NCI-H146 treated with DMSO at 0.1 percent for 48 hours (cell line): ENCODE measurements around the gene COPG1.
"Not testable (repeated sequence)": the region's sequence is repeated elsewhere in the genome, so short reads cannot be mapped to it uniquely, and the experiment has no call there.

Experiments used
- DNase-seq: peaks from one replicate; lab custom pipeline; 2025; ENCODE audit not compliant: unreplicated experiment; lab: John Stamatoyannopoulos, UW

The COPG1 gene, protein sequence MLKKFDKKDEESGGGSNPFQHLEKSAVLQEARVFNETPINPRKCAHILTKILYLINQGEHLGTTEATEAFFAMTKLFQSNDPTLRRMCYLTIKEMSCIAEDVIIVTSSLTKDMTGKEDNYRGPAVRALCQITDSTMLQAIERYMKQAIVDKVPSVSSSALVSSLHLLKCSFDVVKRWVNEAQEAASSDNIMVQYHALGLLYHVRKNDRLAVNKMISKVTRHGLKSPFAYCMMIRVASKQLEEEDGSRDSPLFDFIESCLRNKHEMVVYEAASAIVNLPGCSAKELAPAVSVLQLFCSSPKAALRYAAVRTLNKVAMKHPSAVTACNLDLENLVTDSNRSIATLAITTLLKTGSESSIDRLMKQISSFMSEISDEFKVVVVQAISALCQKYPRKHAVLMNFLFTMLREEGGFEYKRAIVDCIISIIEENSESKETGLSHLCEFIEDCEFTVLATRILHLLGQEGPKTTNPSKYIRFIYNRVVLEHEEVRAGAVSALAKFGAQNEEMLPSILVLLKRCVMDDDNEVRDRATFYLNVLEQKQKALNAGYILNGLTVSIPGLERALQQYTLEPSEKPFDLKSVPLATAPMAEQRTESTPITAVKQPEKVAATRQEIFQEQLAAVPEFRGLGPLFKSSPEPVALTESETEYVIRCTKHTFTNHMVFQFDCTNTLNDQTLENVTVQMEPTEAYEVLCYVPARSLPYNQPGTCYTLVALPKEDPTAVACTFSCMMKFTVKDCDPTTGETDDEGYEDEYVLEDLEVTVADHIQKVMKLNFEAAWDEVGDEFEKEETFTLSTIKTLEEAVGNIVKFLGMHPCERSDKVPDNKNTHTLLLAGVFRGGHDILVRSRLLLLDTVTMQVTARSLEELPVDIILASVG

DNA sequence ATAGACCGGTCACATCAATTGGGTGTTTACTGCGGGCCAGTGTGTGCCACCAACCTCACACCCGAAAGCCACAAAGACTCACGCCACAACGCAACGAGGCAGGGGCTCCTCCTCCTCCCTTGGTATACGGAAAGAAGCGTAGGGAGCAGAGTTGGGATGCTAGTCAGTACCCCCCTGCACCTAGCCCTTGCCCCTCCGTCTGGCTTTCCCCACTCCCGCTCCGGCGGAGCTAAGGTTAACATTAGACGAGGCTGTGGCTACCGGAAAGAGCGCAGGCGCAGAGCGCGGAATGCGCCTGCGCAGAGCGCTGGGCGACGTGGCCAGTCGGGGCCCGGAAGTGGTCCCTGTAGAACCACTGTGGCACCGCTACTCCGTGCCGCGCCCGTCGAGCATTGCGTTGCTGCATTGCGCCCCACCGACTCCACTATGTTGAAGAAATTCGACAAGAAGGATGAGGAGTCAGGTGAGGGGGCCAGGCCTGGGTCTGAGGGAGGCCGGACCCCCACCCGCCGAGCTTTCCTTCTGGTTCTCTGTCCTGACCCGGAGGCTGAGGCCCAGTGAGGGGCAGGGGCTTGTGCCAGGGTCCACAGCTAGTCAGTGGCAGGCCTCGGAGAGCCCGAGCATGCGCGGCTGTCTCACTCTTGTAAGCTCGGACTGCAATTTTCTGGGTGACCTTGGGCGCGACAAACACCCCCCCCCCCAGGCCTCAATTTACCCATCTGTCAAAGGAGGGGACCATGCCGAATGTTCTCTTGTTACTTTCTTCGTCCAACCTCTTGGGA, at the start of gene COPG1:
Gene COPG1, plus strand, starts transcription at position 323 of the 782 bp plus-strand sequence. Its CDS starts 104 bp downstream, at position 427.
- DNase-seq = peak; percentile 83

DNA sequence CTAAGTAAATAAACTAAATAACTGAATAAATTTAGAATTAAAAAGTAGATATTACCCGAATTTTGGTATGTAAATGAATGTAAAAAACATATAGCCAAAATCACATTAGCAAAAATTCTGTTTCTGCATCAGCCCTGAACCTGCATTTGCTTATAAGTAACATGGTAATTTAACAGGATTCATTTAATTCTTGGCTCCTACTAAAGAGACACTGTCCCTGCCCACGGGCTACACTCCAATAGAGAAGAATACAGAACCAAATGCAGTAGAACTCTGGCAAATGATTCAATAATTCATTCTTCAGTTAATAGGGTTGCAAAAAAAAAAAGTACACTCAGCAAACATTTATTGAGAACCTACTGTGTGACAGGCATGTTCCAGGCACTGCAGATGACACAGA, 44.9 kb upstream of the COPG1 start:
- DNase-seq = no peak

DNA sequence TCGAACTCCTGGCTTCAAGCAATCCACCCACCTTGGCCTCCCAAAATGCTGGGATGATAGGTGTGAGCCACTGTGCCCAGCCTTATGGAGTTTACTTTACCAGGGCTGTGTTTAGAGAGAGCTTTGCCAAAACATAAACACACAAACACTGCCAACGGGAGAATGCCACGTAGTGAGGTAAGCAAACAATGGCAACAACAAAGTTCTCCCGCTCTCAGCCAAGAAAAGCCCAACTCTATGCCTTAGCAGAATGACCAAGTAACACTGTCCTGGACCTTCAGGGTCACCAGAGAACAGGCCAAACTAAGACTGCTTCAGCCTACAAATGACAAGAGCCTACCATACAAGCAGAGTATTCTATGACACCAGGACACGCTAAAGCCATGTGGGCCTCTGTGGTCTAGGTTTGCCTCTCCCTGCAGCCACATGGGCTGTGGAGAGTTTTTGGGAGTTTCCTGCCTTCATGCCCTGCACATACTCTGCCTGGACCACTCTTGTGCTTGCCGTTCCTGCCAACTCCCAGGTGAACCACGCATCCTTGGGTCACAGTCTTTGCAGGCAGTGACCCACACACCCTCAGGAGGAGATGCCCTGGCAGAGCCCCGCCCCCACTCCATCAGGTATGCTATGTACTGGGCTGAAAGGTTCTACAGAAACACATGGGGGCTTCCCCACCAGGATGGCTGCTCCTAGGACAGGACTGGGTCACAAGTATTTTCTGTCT, 44.1 kb upstream of the COPG1 start:
- DNase-seq = no peak

DNA sequence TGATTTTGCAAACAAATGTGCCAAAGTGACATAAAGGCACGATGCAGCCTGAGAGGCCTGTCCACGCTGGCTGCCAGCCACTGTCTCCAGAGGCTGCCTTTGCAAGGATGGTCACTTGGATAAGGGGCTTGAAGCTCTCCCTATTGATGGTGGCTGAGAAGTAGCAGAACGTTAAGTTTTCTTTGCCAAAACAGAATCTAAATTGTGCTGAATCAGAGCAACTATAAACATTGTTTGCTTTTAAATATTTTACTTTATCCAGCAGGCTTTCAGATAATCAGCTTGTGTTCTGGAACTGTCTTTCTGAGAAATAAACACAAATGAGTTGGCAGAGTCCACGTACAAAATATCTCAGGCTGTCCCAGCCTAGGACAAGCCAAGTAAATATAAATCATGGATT, 41.9 kb upstream of the COPG1 start:
- no peak for DNase-seq

DNA sequence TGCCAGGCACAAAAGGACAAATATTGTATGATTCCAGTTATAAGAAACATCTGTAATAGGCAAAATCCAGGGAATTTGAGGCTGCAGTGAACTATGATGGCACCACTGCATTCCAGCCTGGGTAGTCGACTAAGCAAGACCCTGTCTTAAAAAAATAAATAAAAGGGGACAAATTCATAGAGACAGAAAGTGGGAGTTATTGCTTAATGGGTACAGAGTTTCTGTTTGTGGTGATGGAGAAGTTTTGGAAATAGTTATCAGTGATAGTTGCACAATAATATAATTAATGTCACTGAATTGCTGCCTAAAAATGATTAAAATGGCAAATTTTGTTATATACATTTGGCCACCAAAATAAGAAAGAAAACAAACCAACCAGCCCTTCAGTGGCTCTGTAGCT, 38.1 kb upstream of the COPG1 start:
- DNase-seq = no peak

DNA sequence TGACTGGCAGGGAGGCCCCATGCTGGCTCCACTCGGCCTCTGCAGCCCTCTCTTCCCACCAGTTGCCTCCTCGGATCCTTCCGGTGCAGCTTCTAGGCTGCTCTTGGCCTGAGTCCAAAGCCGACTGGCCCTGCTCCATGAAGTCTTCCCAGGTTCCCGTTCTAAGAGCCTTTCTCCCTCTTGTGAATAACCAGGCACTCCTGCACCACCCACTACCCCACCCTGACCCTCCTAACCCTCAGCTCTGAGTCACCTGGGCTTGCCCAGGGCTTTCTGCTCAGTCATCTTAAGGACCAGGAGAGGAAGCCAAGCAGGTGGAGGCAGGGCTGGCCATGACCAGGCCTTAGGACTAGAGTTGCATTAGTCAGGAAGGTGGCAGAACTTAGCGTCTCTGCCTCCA, 37.6 kb upstream of the COPG1 start:
- peak; percentile 42 for DNase-seq

DNA sequence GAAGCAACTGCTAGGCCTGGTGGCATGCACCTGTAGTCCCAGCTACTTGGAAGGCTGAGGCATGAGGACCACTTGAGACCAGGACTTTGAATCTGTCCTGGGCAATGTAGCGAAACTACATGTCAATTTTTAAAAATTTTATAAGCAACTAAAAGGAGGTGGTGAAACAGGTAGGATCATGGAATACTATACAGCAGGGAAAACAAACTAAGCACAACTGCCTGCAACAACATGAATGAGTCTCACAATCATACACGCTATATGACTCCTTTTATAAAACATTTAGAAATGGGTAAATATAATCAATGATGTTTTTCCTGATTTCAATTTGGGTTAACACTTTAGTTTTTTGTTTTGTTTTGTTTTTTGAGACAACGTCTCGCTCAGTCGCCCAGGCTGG, 36.2 kb upstream of the COPG1 start:
- DNase-seq = no peak

DNA sequence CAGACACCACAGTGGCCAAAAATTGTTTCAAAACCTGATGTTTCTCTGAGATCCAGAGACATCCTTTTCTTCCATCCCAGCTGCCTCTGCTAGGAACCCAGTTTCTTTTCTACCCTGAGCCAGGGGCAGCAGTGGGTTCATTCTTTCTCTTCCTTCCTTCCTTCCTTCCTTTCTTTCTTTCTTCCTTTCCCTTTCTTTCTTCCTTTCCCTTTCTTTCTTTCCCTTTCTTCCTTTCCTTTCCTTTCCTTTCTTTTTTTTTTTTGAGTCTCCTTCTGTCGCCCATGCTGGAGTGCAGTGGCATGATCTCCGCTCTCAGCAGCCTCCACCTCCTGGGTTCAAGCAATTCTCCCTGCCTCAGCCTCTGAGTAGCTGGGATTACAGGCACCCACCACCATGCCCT, 30.7 kb upstream of the COPG1 start:
- DNase-seq = no peak

DNA sequence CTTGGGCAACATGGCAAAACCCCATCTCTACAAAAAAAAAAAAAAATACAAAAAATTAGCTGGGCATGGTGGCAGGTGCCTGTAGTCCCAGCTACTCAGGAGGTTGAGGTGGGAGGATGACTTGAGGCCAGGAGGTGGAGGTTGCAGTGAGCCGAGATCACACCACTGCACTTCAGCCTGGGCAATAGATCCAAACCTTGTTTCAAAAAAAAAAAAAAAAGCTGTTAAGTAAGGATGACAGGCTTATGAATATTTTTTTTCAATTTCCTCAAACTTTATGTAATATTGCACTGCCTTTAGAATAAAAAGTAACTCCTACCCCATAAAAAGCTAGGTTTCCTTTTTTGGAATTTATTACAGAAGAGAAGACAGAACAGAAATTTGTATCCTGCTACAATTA, 25.0 kb upstream of the COPG1 start:
- DNase-seq = not testable (repeated sequence)

DNA sequence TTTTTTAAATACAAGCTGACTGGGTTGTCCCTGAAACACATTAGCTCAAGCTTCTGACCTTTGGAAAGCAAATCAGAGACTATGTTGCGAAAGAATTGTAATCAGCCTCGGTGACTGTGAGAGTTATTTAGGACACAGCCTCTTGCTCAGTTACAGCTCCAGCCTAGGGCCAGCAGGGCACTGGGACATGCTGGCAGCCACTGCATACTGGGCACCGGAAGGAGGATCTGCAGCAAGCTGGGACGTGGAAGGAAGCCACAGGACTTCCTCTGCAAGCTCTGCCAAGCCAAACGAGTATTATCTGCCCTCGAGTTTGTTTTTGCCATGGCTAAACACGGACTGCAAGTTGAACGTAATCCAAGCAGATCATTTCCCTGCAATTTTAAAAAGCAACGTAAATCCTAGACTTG, 24.4 kb upstream of the COPG1 start:
- no peak for DNase-seq

DNA sequence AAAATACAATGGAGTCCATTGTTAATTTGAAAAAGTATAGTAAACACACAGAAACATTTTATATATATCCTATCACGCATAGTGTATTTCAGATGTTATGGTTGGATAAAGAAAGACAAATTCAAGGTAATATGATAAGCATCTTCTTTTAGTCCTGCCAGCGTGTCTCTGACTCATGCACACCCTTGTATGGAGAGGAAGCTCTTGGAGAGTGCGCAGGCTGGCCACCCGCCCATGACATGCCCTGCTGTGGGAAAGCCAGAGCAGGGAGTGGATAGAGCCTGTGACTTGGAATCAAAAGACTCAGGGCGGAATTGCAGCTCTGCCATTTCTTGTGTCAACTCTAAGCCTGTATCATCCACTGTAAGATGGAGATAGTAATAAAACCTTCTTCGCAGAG, 23.0 kb upstream of the COPG1 start:
- no peak for DNase-seq

DNA sequence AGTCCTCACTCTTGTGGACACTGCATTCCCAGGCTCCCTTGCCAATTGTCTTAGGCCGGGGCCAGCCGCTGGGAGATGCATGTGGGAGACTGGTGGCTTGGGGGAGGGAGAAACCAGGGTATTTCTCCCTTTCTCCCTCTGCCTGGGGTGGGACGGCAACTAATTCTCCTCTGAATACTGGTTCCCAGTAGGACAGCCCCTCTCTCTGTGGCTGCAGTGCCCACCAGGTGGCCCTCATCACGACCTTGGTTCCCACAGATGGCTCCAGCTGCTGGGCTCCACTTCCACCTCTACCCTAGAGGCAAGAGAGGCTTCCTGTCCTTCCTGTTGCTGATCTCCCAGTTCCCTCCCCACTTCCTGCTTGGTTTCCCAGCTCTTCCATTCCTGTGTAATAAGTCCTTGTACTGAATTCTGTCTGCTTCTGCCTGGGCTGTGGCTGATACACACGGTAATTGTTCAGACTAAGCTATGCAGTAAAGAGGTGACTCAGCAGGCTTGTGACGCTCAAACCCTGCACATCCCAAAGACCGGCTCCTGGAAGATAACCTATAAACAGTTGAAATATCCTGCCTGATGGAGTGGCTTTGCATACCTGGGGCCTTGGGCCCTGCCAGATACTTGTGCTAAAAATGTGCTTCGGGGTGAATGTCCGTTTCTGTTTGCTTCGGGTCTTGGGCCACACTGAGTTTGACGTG, 20.4 kb upstream of the COPG1 start:
- no peak for DNase-seq

DNA sequence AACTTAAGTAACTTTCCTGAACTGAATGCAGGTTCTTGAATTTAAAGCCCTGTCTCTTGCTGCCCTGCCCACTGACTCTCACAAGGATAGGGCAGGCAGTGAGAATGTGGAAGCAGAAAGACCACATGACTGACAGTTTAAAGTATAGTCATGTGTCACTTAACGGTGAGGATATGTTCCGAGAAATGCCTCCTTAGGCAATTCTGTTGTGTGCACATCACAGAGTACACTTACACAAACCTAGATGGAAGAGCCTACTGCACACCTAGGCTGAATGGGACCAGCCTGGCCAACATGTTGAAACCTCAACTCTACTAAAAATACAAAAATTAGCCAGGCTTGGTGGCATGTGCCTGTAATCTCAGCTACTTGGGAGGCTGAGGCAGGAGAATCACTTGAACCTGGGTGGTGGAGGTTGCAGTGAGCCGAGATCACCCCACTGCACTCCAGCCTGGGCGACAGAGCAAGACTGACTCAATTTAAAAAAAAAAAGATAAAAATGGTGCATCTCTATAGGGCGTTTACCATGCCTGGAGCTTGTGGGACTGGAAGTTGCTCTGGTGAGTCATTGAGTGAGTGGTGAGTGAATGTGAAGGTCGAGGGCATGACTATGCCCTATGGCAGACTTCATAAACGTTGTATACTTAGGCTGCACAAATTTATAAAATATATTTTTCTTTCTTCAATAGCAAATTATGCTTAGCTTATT, 18.9 kb upstream of the COPG1 start:
- DNase-seq = no peak

DNA sequence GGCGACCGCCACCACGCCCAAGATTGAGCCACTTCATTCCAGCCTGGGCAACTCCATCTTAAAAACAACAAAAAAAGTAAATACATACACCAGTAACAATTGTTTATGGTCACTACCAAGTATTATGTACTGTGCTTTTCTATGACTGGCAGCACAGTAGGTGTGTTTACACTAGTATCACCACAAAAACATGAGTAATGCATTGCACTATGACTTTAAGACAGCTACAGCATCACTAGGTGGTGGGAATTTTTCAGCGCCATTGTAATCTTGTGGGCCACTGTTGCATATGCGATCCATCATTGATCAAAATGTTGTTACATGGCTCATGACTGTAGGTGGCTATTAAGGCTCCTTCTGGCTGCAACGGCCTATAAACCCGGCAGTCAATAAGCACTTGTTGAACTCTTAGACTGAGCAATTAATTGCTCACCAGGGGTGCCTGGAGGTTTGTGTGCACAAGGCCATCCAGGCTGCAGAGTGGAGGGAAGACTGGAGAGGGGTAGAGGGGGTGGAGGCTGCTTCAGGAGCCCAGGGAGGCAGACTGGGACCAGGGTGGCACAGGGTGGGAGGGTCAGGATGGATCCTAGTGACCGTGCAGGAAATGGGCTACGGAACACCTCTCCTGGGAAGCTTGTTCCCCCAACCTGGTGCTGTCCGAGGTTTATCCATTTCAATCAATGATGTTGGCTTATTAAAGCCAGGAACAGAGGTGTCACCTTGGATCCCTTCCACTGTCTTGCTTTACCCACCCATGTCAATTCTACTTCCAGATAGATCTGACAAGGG, 17.9 kb upstream of the COPG1 start:
- DNase-seq = peak; percentile 92

DNA sequence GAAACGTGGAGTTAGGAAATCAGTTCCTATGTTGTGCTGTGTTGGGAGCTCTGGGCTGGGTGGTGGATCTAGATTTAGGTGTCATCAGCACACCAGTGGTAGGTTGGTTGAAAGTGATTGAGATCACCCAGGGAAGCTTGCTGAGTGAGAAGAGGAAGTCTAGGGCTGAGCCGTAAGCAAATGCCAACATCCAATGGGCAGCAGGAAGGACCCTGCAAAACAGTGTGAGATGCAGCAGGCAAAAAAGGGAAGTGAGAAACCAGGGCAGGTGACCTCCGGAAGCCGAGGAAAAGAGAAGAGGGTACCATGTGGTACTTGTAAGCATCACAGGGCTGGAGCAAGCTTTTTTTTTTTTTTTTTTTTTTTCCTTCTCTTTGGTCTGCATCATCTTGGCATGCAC, 15.9 kb upstream of the COPG1 start:
- no peak for DNase-seq

DNA sequence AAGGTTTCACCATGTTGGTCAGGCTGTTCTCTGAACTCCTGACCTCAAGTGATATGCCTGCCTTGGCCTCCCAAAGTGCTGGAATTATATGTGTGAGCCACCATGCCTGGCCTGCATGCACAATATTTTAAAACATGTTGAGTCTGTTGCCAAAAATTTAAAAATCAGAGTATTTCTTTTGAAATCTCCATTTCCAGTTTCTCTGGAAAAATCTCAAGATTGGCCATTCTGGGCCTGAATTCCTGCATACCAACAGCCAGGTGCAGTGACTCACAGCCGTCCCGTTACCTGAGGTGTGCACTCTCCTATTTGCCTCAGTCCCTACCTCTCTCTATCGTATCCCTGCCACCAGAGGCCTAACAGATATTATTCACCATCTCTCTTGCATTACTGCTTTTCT, 15.0 kb upstream of the COPG1 start:
- DNase-seq = no peak

DNA sequence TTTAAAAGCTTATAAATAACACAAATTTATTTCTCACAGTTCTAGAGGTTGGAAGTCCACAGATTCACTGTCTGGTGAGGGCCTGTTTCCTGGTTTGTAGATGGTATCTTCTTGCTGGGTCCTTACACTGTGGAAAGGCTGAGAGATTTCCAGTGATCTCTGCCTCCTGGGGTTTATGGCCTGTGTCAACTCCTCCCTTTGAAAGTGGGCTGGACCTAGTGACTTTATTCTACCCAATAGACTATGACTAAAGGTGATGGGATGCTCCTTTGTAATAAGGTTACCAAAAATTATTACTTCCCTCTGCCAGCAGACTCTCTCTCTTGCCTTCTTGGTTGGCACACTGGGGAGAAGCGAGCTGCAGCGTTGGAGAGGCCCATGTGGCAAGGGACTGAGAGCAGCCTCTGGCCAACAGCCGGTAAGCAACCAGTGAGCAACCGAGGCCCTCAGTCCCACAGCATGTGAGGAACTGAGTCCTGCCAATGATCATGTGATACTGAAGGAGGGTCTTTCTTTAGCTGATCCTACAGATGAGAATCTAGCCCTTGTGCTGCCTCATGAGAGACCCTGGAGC, 14.0 kb upstream of the COPG1 start:
- no peak for DNase-seq

DNA sequence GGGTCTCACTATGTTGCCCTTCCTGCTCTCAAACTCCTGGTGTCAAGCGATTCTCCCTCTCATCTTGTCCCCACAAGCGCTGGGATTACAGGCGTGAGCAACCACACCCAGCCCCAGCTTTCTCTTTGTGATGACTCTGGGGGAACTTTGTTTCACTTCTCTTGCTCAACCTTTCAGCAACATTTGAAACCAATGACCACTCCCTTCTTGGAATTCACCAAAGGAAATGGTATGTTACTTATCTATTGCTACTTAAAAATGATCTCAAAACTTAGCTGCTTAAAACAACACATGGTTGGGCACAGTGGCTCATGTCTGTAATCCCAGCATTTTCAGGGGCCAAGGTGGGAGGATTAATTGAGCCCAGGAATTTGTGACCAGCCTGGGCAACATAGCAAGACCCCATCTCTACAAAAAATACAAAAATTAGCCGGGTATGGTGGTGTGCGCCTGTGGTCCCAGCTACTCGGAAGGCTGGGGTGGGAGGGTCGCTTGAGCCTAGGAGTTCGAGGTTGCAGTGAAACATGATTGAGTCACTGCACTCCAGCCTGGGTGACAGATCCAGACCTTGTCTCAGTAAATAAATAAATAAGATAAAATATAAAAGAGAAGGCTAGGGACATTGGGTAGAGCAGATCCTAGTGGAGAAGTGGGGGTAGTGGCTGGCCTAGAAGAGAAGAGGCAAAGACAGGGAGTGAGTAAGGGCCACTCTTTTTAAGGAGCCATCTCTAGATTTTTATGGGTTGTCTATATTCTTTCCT, 10.3 kb upstream of the COPG1 start:
- DNase-seq = no peak
